Fibroblast of gingiva (primary cell): ENCODE measurements around the gene MYL3.
"Not testable (repeated sequence)": the region's sequence is repeated elsewhere in the genome, so short reads cannot be mapped to it uniquely, and the experiment has no call there.

ENCODE experiments used
- DNase-seq: peaks from one replicate; pipeline ENCODE4 v3.0.0-alpha.2; 2011; ENCODE audit warnings: low read depth

Gene MYL3

GRCh38 chr3:46863261-46863782 lies at the start of gene MYL3:
Gene MYL3 (minus strand): TSS chr3:46863444. CDS start chr3:46863390, 54 bp downstream.
- DNase-seq: no peak

- no peak for DNase-seq
Measured at GRCh38 chr3:46912986-46913385, 49.7 kb upstream of the MYL3 start.

- not testable (repeated sequence) for DNase-seq
Measured at GRCh38 chr3:46910914-46911313, 47.7 kb upstream of the MYL3 start.

GRCh38 chr3:46910166-46910760 lies 47.0 kb upstream of the MYL3 start:
- no peak for DNase-seq

GRCh38 chr3:46909535-46910161 lies 46.4 kb upstream of the MYL3 start:
- peak; percentile 71 for DNase-seq

- DNase-seq: no peak
Measured at GRCh38 chr3:46908986-46909534, 45.8 kb upstream of the MYL3 start.

- peak; percentile 87 for DNase-seq
Measured at GRCh38 chr3:46908294-46908985, 45.2 kb upstream of the MYL3 start.

- no peak for DNase-seq
Measured at GRCh38 chr3:46907960-46908293, 44.7 kb upstream of the MYL3 start.

GRCh38 chr3:46907271-46907670 lies 44.0 kb upstream of the MYL3 start:
- DNase-seq: no peak

- DNase-seq: no peak
Measured at GRCh38 chr3:46906471-46907058, 43.3 kb upstream of the MYL3 start.

- no peak for DNase-seq
Measured at GRCh38 chr3:46905661-46906451, 42.6 kb upstream of the MYL3 start.

- no peak for DNase-seq
Measured at GRCh38 chr3:46905213-46905560, 41.9 kb upstream of the MYL3 start.

GRCh38 chr3:46904303-46905212 lies 41.3 kb upstream of the MYL3 start:
- no peak for DNase-seq

- DNase-seq: no peak
Measured at GRCh38 chr3:46903341-46904302, 40.4 kb upstream of the MYL3 start.

- no peak for DNase-seq
Measured at GRCh38 chr3:46902188-46902631, 39.0 kb upstream of the MYL3 start.

- DNase-seq: no peak
Measured at GRCh38 chr3:46901591-46902187, 38.4 kb upstream of the MYL3 start.

GRCh38 chr3:46901061-46901460 lies 37.8 kb upstream of the MYL3 start:
- DNase-seq: no peak

GRCh38 chr3:46900356-46900755 lies 37.1 kb upstream of the MYL3 start:
- no peak for DNase-seq

GRCh38 chr3:46900007-46900292 lies 36.7 kb upstream of the MYL3 start:
- no peak for DNase-seq
